BE2C (cell line): ENCODE results near the gene S100A7.
"Not testable (repeated sequence)": the region's sequence is repeated elsewhere in the genome, so short reads cannot be mapped to it uniquely, and the experiment has no call there.

Source experiments
- DNase-seq: peaks from one replicate; pipeline ENCODE4 v3.0.0-alpha.2; 2020
- H3K27me3 ChIP-seq: fragments of 250-450 bp; sonication (Bioruptor Pico); 2 replicates; pipeline ENCODE4 v1.5.1; 2020; ENCODE audit warnings: mild to moderate bottlenecking
- H3K36me3 ChIP-seq: fragments of 250-450 bp; sonication (Bioruptor Pico); 2 replicates; pipeline ENCODE4 v1.5.1; 2020; ENCODE audit warnings: mild to moderate bottlenecking
- H3K4me1 ChIP-seq: fragments of 250-450 bp; sonication (Bioruptor Pico); 2 replicates; pipeline ENCODE4 v1.5.1; 2020
- H3K4me3 ChIP-seq: 2 replicates; pipeline ENCODE4 v1.5.1; 2011; ENCODE audit warnings: low read depth, low read length
- H3K9me3 ChIP-seq: fragments of 250-450 bp; sonication (Bioruptor Pico); 2 replicates; pipeline ENCODE4 v1.5.1; 2020
- CTCF ChIP-seq: IDR thresholded peaks from 2 replicates; pipeline ENCODE4 v1.5.1; 2012; ENCODE audit warnings: mild to moderate bottlenecking, low read depth, low read length

S100A7 gene

DNA sequence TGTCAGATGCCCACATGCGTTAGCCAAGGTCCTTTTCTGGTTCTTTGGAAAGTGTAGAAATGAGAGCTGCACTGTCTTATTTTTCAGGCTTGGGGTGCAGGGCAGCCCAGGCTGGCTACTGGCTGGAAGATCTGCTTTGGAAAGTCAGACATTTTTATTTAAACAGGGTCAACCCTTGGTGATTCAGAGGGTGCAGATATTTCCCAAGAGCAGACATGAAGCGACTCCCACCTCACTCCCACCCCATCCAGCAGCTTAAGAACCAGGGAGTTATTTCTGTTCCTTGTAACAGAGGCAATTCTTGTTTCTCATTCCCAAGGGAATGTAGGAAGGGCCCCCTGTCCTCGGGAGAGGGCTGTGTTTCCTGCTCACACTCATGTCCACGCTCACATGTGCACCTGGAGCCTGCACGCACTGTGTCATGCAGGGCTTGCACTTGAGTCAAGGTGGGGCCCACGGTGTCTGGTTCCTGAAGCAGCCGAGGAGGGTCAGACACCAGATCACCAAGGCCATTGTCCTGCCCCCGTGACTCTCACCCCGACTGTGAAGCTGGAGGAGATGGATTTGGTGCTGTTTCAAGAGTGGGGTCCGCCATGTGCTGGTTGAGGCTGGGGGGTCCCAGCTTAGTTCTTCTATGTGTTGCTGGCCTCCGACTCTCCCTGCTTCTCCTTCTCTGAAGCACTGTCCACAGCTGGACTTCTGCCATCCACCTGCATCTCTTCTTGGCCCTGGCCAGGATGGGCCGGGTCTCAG, 43.1 kb downstream of the S100A7 start:
- TF ChIP-seq CTCF: no peak
- no peak for DNase-seq
- H3K4me3 ChIP-seq: no peak overlapping the region
- H3K36me3 ChIP-seq: no peaks in the 10 kb centered on the region
- no peaks in the 10 kb centered on the region for H3K4me1 ChIP-seq
- H3K9me3 ChIP-seq: no peaks in the 10 kb centered on the region
- no peaks in the 10 kb centered on the region for H3K27me3 ChIP-seq

DNA sequence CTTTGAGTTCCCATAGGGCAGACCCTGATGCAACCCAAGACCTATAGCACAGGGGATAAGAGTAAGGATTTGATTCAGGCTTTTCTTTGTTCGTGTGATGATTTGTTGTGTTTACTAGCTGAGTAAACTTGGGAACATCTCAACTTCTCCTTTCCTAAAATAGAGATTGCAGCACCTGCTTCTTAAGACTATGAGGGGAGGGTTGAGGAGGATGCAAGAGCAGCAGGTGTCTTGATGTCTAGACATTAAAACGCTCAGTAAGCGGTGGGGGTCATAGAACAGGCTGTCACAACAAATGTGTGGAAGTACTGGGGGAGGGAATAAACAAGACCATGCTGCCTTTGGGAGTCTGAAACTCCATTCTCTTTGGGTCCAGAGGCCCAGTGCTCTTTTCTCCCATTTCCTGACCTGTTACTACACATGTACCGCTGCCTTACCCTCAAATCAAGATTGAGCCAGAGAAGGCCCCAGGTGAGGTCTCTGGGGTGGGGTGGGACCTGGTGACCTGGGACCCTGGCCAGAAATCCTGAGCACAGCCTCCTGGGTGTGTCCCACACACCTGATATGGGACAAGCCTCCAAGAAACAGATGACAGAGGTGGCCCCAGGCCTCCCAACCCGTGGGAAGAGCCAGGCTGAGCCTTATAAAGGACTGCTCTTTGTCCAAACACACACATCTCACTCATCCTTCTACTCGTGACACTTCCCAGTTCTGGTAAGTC, 44.4 kb downstream of the S100A7 start, which contains the start of gene S100A7A:
TSS of gene S100A7A (plus strand) at position 671 of the 721 bp plus-strand sequence. CDS start 1,563 bp downstream, outside the sequence.
- Histone ChIP-seq H3K4me3 (no peak within 1 kb of the TSS), H3K4me1 (no peaks in the 10 kb centered on the region), H3K27me3 (no peaks in the 10 kb centered on the region), H3K9me3 (no peaks in the 10 kb centered on the region), H3K36me3 (no peaks in the 10 kb centered on the region)
- no peak for DNase-seq
- TF ChIP-seq CTCF: no peak

- not testable (repeated sequence) for H3K9me3 ChIP-seq, H3K27me3 ChIP-seq, DNase-seq, H3K4me1 ChIP-seq, H3K36me3 ChIP-seq, H3K4me3 ChIP-seq
Observed at GRCh38 chr1:153413961-153414360, 46.5 kb downstream of the S100A7 start.
